Smooth muscle cell of trachea (primary cell): Measurements from ENCODE around the gene TLR9. TPM values are rescaled to one million over a fixed set of nuclear protein-coding genes. Genes with fewer than 3 reads are reported as not detected.

Experiments
- total RNA-seq: library from RNA; depleted of rRNA; stranded (reverse); fragments of >200 nt; gene quantifications from 2 replicates; pipeline ENCODE4 v1.2.1, GENCODE V29; 2014

Gene TLR9
- total RNA-seq = under 0.01 and 0.17 TPM in 2 replicates

DNA sequence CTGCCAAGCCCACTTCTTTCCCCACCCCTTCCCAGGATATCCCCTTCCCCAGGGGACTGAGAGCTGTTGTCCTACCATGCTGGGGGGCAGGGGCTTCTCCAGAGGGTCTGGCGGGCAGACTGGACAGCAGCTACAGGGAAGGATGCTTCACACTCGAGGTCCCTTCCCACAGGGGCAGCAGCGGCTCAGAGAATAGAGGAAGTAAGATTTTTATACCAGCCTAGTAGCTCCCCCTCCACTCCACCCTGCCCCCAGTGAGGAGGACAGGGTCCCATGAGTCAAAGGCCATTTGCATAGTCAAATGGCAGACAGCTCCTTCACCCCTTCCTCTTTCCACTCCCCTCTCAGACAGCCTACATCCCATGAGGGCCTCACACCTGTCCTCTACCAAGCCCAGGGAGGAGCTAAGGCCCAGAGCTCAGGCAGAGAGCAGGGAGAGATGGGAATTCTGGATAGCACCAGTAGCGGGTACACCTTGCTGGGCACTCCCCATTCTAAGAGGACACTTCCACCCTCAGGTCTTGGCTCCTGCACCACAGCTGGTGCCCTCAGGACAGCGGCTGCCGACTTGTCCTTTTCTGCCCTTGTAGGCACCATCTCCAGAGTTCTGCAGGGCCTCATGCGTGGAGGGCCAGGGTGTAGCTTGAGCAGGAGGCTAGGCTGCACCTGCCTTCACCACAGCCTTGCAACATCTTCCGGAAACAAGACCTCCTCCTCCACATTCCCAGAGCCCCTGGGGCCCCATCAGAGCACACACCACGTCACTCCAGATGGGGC lies at the start of gene TLR9:
Gene TLR9, minus strand, starts transcription at position 194 of the 777 bp plus-strand sequence. Its CDS starts 116 bp downstream, at position 78.

DNA sequence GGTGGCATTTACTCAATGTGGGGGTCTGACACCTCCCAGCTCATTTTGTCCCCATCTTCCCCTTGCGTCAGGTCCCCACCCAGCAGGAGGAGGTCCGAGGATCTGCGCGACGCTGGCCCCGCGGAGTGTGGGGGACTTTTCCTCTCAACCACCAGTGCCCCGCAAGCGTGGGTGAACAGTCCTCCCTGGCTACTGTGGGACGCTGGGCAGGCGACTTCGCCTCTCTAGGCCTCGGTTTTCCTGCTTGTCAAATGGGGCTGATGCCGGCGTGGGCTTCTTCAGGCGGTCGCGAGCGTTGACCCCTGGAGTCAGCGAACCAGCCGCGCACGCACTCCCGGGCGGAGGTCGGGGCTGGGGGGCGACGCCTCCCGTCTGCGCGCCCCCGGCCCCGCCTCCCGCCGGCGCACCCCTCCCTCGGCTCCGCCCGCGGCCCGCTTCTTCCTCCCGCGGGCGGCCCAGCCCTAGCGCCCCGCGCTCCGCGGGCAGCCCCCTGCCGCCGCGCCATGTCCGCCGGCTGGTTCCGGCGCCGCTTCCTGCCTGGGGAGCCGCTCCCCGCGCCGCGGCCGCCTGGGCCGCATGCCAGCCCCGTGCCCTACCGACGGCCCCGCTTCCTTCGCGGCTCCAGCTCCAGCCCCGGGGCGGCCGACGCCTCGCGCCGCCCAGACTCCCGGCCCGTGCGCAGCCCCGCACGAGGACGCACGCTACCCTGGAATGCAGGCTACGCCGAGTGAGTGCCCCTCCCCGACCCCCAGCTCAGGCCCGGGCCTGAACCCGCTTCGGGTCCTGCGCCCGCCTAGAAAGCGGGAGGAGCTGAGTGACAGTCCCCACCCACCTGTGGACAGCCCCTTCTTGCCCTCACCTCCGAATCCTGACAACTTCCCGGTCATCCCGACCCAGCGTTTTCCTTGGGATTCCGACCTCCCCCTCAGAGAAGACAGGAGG lies 20.1 kb upstream of the TLR9 start, which contains the start of gene PPM1M:
Gene PPM1M, plus strand, starts transcription at position 438 of the 942 bp plus-strand sequence. Its CDS starts 66 bp downstream, at position 504.

GRCh38 chr3:52238761-52239701 lies 13.6 kb upstream of the TLR9 start, which contains the start of gene TWF2:
TWF2 (minus strand) TSS chr3:52239158; CDS start chr3:52239016, 142 bp downstream.

DNA sequence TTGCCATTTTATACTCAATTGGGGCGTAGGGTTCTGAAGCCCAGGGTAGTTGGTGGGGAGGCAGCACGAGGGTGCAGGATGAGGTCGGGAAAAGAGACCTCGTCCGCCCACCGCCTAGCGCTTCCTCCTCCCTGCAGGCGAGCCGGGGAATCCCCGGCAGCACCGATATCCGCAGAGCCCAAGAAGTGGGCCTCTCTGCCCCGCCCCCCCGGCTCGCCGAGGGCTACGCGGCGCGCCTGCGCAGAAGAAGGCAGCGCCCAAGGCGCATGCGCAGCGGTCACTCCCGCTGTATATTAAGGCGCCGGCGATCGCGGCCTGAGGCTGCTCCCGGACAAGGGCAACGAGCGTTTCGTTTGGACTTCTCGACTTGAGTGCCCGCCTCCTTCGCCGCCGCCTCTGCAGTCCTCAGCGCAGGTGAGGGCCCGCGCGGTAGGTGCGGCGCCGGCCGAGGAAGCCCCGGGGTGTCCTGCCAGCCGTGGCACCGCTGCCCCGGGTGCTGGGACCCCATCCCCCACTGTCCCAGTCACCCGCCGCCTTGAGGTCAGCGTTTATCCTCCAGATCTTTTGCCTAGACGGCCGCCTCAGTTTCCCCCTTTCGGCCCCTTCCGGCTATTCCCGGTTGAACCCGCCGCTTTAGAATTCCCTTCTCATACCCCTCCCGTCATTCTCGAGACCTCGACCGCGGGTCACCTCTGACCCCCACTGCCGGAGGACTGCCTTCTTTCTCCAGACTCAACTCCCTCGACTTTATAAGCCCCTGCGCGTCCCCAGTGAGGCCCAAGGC lies 27.4 kb downstream of the TLR9 start, which contains the start of gene ALAS1:
Gene ALAS1, plus strand, starts transcription at position 319 of the 784 bp plus-strand sequence. CDS start 1,082 bp downstream, outside the sequence.

Other genes starting within 250 kb of the TLR9 start
- 45.2 and 52.5 TPM in 2 replicates for gene ACY1, start 242.1 kb downstream of the TLR9 start, total RNA-seq
- 1,028 and 1,056 TPM in 2 replicates for gene RPL29, start 229.8 kb downstream of the TLR9 start, total RNA-seq
- 6.1 and 11.9 TPM in 2 replicates for gene DUSP7, start 169.1 kb downstream of the TLR9 start, total RNA-seq
- gene POC1A, start 71.2 kb downstream of the TLR9 start, total RNA-seq = 5.5 and 15.0 TPM in 2 replicates
- gene ALAS1, start 27.5 kb downstream of the TLR9 start, total RNA-seq = 45.7 and 68.5 TPM in 2 replicates
- 96.8 and 120 TPM in 2 replicates for gene TWF2, start 13.5 kb upstream of the TLR9 start, total RNA-seq
- 27.3 and 47.1 TPM in 2 replicates for gene PPM1M, start 20.1 kb upstream of the TLR9 start, total RNA-seq
- 66.3 and 69.6 TPM in 2 replicates for gene WDR82, start 53.0 kb upstream of the TLR9 start, total RNA-seq
- gene GLYCTK, start 62.2 kb upstream of the TLR9 start, total RNA-seq = 5.8 and 16.6 TPM in 2 replicates
- gene DNAH1, start 90.7 kb upstream of the TLR9 start, total RNA-seq = 1.9 and 5.0 TPM in 2 replicates
- gene BAP1, start 184.4 kb upstream of the TLR9 start, total RNA-seq = 59.1 and 80.7 TPM in 2 replicates
- 3.1 and 3.8 TPM in 2 replicates for gene PHF7, start 185.0 kb upstream of the TLR9 start, total RNA-seq
- under 0.01 and 0.15 TPM in 2 replicates for gene SEMA3G, start 219.5 kb upstream of the TLR9 start, total RNA-seq
- gene TNNC1, start 228.4 kb upstream of the TLR9 start, total RNA-seq = 0.66 TPM in 1 of 2 replicates, not detected in the other
- gene NISCH, start 230.0 kb upstream of the TLR9 start, total RNA-seq = 76.1 and 104 TPM in 2 replicates